GM23248 (cell line): Measurements from ENCODE around the gene ZNF652. TPM values are rescaled to one million over a fixed set of nuclear protein-coding genes. Genes with fewer than 3 reads are reported as not detected.

Experiments
- DNase-seq: peaks from one replicate; pipeline ENCODE4 v3.0.0-alpha.2; 2015
- H2AFZ ChIP-seq: fragments of 200-600 bp; sonication (generic); 2 replicates; pipeline ENCODE4 v1.6.1; 2016; ENCODE audit warnings: antibody characterized with exemption
- H3F3A ChIP-seq: fragments of 200-600 bp; sonication (generic); 2 replicates; pipeline ENCODE4 v1.6.1; 2016; ENCODE audit warnings: mild to moderate bottlenecking, antibody characterized with exemption, mixed run types; ENCODE audit not compliant: insufficient read depth
- H3K27ac ChIP-seq: fragments of 200-600 bp; sonication (generic); 2 replicates; pipeline ENCODE4 v1.5.1; 2016; ENCODE audit warnings: mild to moderate bottlenecking
- H3K27me3 ChIP-seq: fragments of 200-600 bp; sonication (generic); replicated peaks from 2 replicates; pipeline ENCODE4 v1.6.1; 2016; ENCODE audit warnings: mild to moderate bottlenecking; ENCODE audit not compliant: insufficient read depth
- H3K36me3 ChIP-seq: fragments of 200-600 bp; sonication (generic); 2 replicates; pipeline ENCODE4 v1.6.1; 2016; ENCODE audit warnings: low read depth, mild to moderate bottlenecking
- H3K4me1 ChIP-seq: fragments of 200-600 bp; sonication (generic); 2 replicates; pipeline ENCODE4 v1.6.1; 2016; ENCODE audit warnings: mild to moderate bottlenecking; ENCODE audit not compliant: insufficient read depth
- H3K4me2 ChIP-seq: fragments of 200-600 bp; sonication (generic); one replicate; pipeline ENCODE4 v1.6.1; 2016; ENCODE audit warnings: mild to moderate bottlenecking; ENCODE audit not compliant: unreplicated experiment
- H3K4me3 ChIP-seq: fragments of 200-600 bp; sonication (generic); 2 replicates; pipeline ENCODE4 v1.5.1; 2016; ENCODE audit warnings: mild to moderate bottlenecking
- H3K79me2 ChIP-seq: fragments of 200-600 bp; sonication (generic); 2 replicates; pipeline ENCODE4 v1.6.1; 2016; ENCODE audit warnings: mild to moderate bottlenecking; ENCODE audit not compliant: insufficient read depth
- H3K9ac ChIP-seq: fragments of 200-600 bp; sonication (generic); 2 replicates; pipeline ENCODE4 v1.6.1; 2016; ENCODE audit warnings: mild to moderate bottlenecking
- H3K9me2 ChIP-seq: fragments of 200-600 bp; sonication (generic); 2 replicates; pipeline ENCODE4 v1.6.1; 2016; ENCODE audit warnings: mixed run types, mild to moderate bottlenecking, moderate library complexity; ENCODE audit not compliant: insufficient read depth
- H3K9me3 ChIP-seq: fragments of 200-600 bp; sonication (generic); one replicate; pipeline ENCODE4 v1.6.1; 2017; ENCODE audit warnings: low read depth
- H4K20me1 ChIP-seq: fragments of 200-600 bp; sonication (generic); 2 replicates; pipeline ENCODE4 v1.6.0; 2016; ENCODE audit not compliant: insufficient read depth
- EZH2 ChIP-seq: fragments of 200-600 bp; sonication (generic); IDR thresholded peaks from 2 replicates; pipeline ENCODE4 v1.6.1; 2018; ENCODE audit warnings: antibody characterized with exemption, mild to moderate bottlenecking; ENCODE audit not compliant: insufficient read depth, poor library complexity, severe bottlenecking
- EZH2phosphoT487 ChIP-seq: fragments of 200-600 bp; sonication (generic); IDR thresholded peaks from 2 replicates; pipeline ENCODE4 v1.6.1; 2018; ENCODE audit warnings: antibody characterized with exemption, moderate library complexity, mild to moderate bottlenecking, low read depth; ENCODE audit not compliant: insufficient read depth
- WGBS, 2 experiments: methylation state at CpG; one replicate each; pipeline ENCODE4 v1.1.6; 2015 to 2017; ENCODE audit warnings: low lambda C conversion rate in 2 of 2, low coverage in 1 of 2; ENCODE audit errors: missing lambda C conversion rate in 2 of 2; 5-methylcytosine and 5-hydroxymethylcytosine counted together
- in situ Hi-C: fragments of 300-500 bp; cut with MboI; formaldehyde crosslinking; loops from 2 replicates; pipeline ENCODE4 v1.15.0; 2020
- microRNA-seq: library from miRNA; unstranded; fragments of <30 nt; microRNA quantifications from one replicate; pipeline ENCODE4, GENCODE V29; 2016; ENCODE audit warnings: borderline number of aligned reads
- polyA plus RNA-seq: library from polyadenylated mRNA; unstranded; fragments of >200 nt; fragmentation: Nextera tagmentation; extraction: Ambion mirVana; gene quantifications from 2 replicates; pipeline ENCODE4 v1.2.1, GENCODE V29; 2016
- small RNA-seq: library from RNA; depleted of rRNA; stranded (forward); fragments of <200 nt; gene quantifications from one replicate; pipeline ENCODE3, GENCODE V24; 2014; ENCODE audit warnings: low read depth, low replicate concordance
- total RNA-seq: library from RNA; depleted of rRNA; stranded (reverse); fragments of >200 nt; shearing (Covaris generic); gene quantifications from 2 replicates; pipeline ENCODE4 v1.2.3, GENCODE V29; 2014; rRNA removed

The ZNF652 gene
- total and polyA plus RNA-seq, 2 experiments from 2014 or later: 12.4 to 17.2 TPM

- H3K9ac ChIP-seq: no peak overlapping the region
- H3K4me3 ChIP-seq: no peak overlapping the region
- in situ Hi-C loops: no loop called here
- no peak overlapping the region for H3K27ac ChIP-seq
- H3F3A ChIP-seq: no peaks in the 10 kb centered on the region
- no peak overlapping the region for H3K4me2 ChIP-seq
- no peaks in the 10 kb centered on the region for H3K36me3 ChIP-seq
- no peaks in the 10 kb centered on the region for H3K9me2 ChIP-seq
- no peaks in the 10 kb centered on the region for H3K4me1 ChIP-seq
- no peaks in the 10 kb centered on the region for H3K9me3 ChIP-seq
- H4K20me1 ChIP-seq: no peaks in the 10 kb centered on the region
- H3K27me3 ChIP-seq: no peaks in the 10 kb centered on the region; the same call in 1 of the 2 replicates
- no peaks in the 10 kb centered on the region for H3K79me2 ChIP-seq
- TF ChIP-seq EZH2phosphoT487: no peak
- no peak for TF ChIP-seq EZH2
- WGBS, 2 experiments: 81% methylated on average over 7 of the region's 7 CpGs
- H2AFZ ChIP-seq: no peak overlapping the region
- DNase-seq: no peak
Observed at GRCh38 chr17:49247944-49248343, 114.1 kb downstream of the ZNF652 start.

GRCh38 chr17:49244839-49245238 lies 117.2 kb downstream of the ZNF652 start:
- H3K36me3 ChIP-seq: no peaks in the 10 kb centered on the region
- 65 to 79% methylated on average over 4 of the region's 4 CpGs for WGBS, 2 experiments
- H3K79me2 ChIP-seq: no peaks in the 10 kb centered on the region
- TF ChIP-seq EZH2phosphoT487 (no peak), EZH2 (no peak)
- H4K20me1 ChIP-seq: no peaks in the 10 kb centered on the region
- H3K27ac ChIP-seq: no peak overlapping the region
- in situ Hi-C loops: no loop called here
- no peak overlapping the region for H3K4me3 ChIP-seq
- H3F3A ChIP-seq: no peaks in the 10 kb centered on the region
- H3K9me2 ChIP-seq: no peaks in the 10 kb centered on the region
- H3K4me2 ChIP-seq: no peak overlapping the region
- H3K9ac ChIP-seq: no peak overlapping the region
- no peak for DNase-seq
- H2AFZ ChIP-seq: no peak overlapping the region
- no peaks in the 10 kb centered on the region for H3K4me1 ChIP-seq
- H3K27me3 ChIP-seq: no peaks in the 10 kb centered on the region; the same call in 1 of the 2 replicates
- H3K9me3 ChIP-seq: no peaks in the 10 kb centered on the region

Small RNA genes within 50 kb of the gene (microRNA-seq; reads per million reads assigned to microRNA genes)
- gene MIR6129: not detected

Small RNA genes within 50 kb of the gene (small RNA-seq; reads per million reads assigned to genes)
- gene MIR6129: not detected

Other genes starting within 250 kb of the ZNF652 start
- gene B4GALNT2, start 229.5 kb downstream of the ZNF652 start, total RNA-seq: not detected in 2 replicates
- gene B4GALNT2, start 229.5 kb downstream of the ZNF652 start, polyA plus RNA-seq: not detected in 2 replicates
- gene GNGT2, start 151.7 kb downstream of the ZNF652 start, total RNA-seq: not detected in 2 replicates
- not detected in 2 replicates for gene GNGT2, start 151.7 kb downstream of the ZNF652 start, polyA plus RNA-seq
- gene ABI3, start 151.5 kb downstream of the ZNF652 start, total RNA-seq: not detected in 2 replicates
- 0.37 TPM in 1 of 2 replicates, not detected in the other for gene ABI3, start 151.5 kb downstream of the ZNF652 start, polyA plus RNA-seq
- not detected in 2 replicates for gene PHOSPHO1, start 131.5 kb downstream of the ZNF652 start, total RNA-seq
- gene PHOSPHO1, start 131.5 kb downstream of the ZNF652 start, polyA plus RNA-seq: not detected in 2 replicates
- 85.4 and 107 TPM in 2 replicates for gene PHB1, start 52.6 kb upstream of the ZNF652 start, total RNA-seq
- 177 and 191 TPM in 2 replicates for gene PHB1, start 52.6 kb upstream of the ZNF652 start, polyA plus RNA-seq
- gene NGFR, start 133.0 kb upstream of the ZNF652 start, total RNA-seq: 0.25 and 0.43 TPM in 2 replicates
- gene NGFR, start 133.0 kb upstream of the ZNF652 start, polyA plus RNA-seq: 0.60 and 0.81 TPM in 2 replicates
- gene NXPH3, start 213.6 kb upstream of the ZNF652 start, total RNA-seq: 0.76 and 1.4 TPM in 2 replicates
- gene NXPH3, start 213.6 kb upstream of the ZNF652 start, polyA plus RNA-seq: 0.30 TPM in 2 replicates